AG04449 (cell line): ENCODE data around the gene STK33.

Experiments used
- CTCF ChIA-PET: fragments of 350-600 bp; formaldehyde crosslinking; extraction: SDS; loops from one replicate; lab custom pipeline; 2021; ENCODE audit warnings: antibody characterized with exemption; lab: Yijun Ruan, JAX
- POLR2A ChIA-PET: fragments of 400-600, 350-600 bp; formaldehyde crosslinking; extraction: SDS; loops from one replicate; lab custom pipeline; 2020; ENCODE audit warnings: antibody characterized with exemption, inconsistent platforms; lab: Yijun Ruan, JAX
- DNase-seq: peaks from one replicate; pipeline ENCODE4 v3.0.0-alpha.2; 2010; ENCODE audit warnings: low read depth, low spot score
- H3K4me3 ChIP-seq: 2 replicates; pipeline ENCODE4 v1.5.1; 2011; ENCODE audit warnings: low read depth, mild to moderate bottlenecking, control low read depth, low read length
- CTCF ChIP-seq: IDR thresholded peaks from one replicate; pipeline ENCODE4 v1.5.1; 2011; ENCODE audit warnings: mild to moderate bottlenecking, moderate library complexity, low read length, control low read depth, inconsistent platforms; ENCODE audit not compliant: insufficient read depth; ENCODE audit errors: missing control alignments

Gene STK33

GRCh38 chr11:8608652-8609051, 14.6 kb upstream of the STK33 start:
- POLR2A ChIA-PET = no interaction called here
- no peak for TF ChIP-seq CTCF
- CTCF ChIA-PET = no interaction called here
- H3K4me3 ChIP-seq = no peak overlapping the region
- DNase-seq = no peak

GRCh38 chr11:8605971-8606563, 12.0 kb upstream of the STK33 start:
- no peak for TF ChIP-seq CTCF
- DNase-seq = no peak
- CTCF ChIA-PET = no interaction called here

GRCh38 chr11:8604078-8604723, 10.2 kb upstream of the STK33 start:
- peak; percentile 72 for TF ChIP-seq CTCF
- ChIA-PET CTCF (interaction anchor here (1.2 to 2.0 kb wide), 3 partner anchors 9 to 13 kb away, joined by 4 to 13 read pairs (median 7); partner anchors contain the start of gene STK33), POLR2A (interaction anchor here (0.9 to 1.3 kb wide), 3 partner anchors 9 to 85 kb away, joined by 3 to 10 read pairs (median 3); partner anchors contain the start of genes RPL27A and TRIM66)

More at GRCh38 chr11:8605971-8606563, 12.0 kb upstream of the STK33 start:
- POLR2A ChIA-PET = no interaction called here
- H3K4me3 ChIP-seq = no peak overlapping the region

GRCh38 chr11:8603696-8604077, 9.7 kb upstream of the STK33 start:
- POLR2A ChIA-PET = interaction anchor here (1.0 kb wide), 1 partner anchor 79 kb away, joined by 10 read pairs; the partner anchor contains the start of genes RPL27A and TRIM66
- DNase-seq = no peak
- H3K4me3 ChIP-seq = no peak overlapping the region
- no peak for TF ChIP-seq CTCF
- CTCF ChIA-PET = interaction anchor here (0.6 to 2.0 kb wide), 5 partner anchors 9 to 37 kb away, joined by 3 to 13 read pairs (median 5); partner anchors contain the start of gene STK33

More at GRCh38 chr11:8604078-8604723, 10.2 kb upstream of the STK33 start:
- H3K4me3 ChIP-seq = no peak overlapping the region
- peak; percentile 100 for DNase-seq

- CTCF ChIA-PET = interaction anchor here (1.2 kb wide), 1 partner anchor 119 kb away, joined by 3 read pairs; no protein-coding TSS in a partner anchor
- no peak for DNase-seq
- H3K4me3 ChIP-seq = no peak overlapping the region
- TF ChIP-seq CTCF = no peak
- POLR2A ChIA-PET = no interaction called here
Measured at GRCh38 chr11:8601376-8602133, 7.5 kb upstream of the STK33 start.
